MCF 10A (cell line): Measurements from ENCODE around the gene FA2H. TPM values are rescaled to one million over a fixed set of nuclear protein-coding genes. Genes with fewer than 3 reads are reported as not detected.

Experiments used
- BruUV-seq: library from RNA; stranded (reverse); fragments of 400-500 nt; replicated peaks from 2 replicates; lab custom pipeline; 2021; lab: Mats Ljungman, UMichigan
- CTCF ChIA-PET: fragments of 300-600 bp; sonication (Branson Sonifier 250); formaldehyde crosslinking; extraction: SDS; loops from one replicate; lab custom pipeline; 2021; ENCODE audit warnings: antibody characterized with exemption, inconsistent platforms; lab: Yijun Ruan, JAX
- POLR2A ChIA-PET: fragments of 300-600, 350-650 bp; sonication (Branson Sonifier 250); formaldehyde crosslinking; extraction: SDS; loops from one replicate; lab custom pipeline; 2020; ENCODE audit warnings: antibody characterized with exemption, inconsistent platforms; lab: Yijun Ruan, JAX
- DNase-seq: peaks from one replicate; pipeline ENCODE4 v3.0.0-alpha.2; 2018; ENCODE audit not compliant: unreplicated experiment
- H3K27ac Mint-ChIP-seq: one replicate; pipeline ENCODE4 v1.8.0; 2022; ENCODE audit warnings: mild to moderate bottlenecking, low read depth, mixed read lengths; ENCODE audit not compliant: unreplicated experiment
- H3K27me3 Mint-ChIP-seq: one replicate; pipeline ENCODE4 v1.8.0; 2022; ENCODE audit warnings: mixed read lengths; ENCODE audit not compliant: insufficient read depth, unreplicated experiment
- H3K36me3 Mint-ChIP-seq: one replicate; pipeline ENCODE4 v1.8.0; 2022; ENCODE audit warnings: mild to moderate bottlenecking, moderate library complexity, mixed read lengths; ENCODE audit not compliant: insufficient read depth, unreplicated experiment
- H3K4me1 Mint-ChIP-seq: one replicate; pipeline ENCODE4 v1.8.0; 2022; ENCODE audit warnings: mixed read lengths; ENCODE audit not compliant: insufficient read depth, unreplicated experiment
- H3K4me3 Mint-ChIP-seq: one replicate; pipeline ENCODE4 v1.8.0; 2022; ENCODE audit warnings: mild to moderate bottlenecking, moderate library complexity, mixed read lengths; ENCODE audit not compliant: unreplicated experiment
- H3K9me3 Mint-ChIP-seq: one replicate; pipeline ENCODE4 v1.8.0; 2022; ENCODE audit warnings: mixed read lengths; ENCODE audit not compliant: unreplicated experiment
- CTCF ChIP-seq: fragments of 200-600 bp; IDR thresholded peaks from one replicate; pipeline ENCODE4 v1.8.0; 2022; ENCODE audit warnings: antibody characterized with exemption, mild to moderate bottlenecking; ENCODE audit not compliant: unreplicated experiment
- intact Hi-C: fragments of 100-400 bp; cut with micrococcal nuclease; formaldehyde crosslinking; loops from 2 replicates; pipeline ENCODE4 v1.14.1; 2022
- total RNA-seq: library from RNA; stranded (reverse); gene quantifications from 2 replicates; pipeline ENCODE4 v1.2.3, GENCODE V29; 2022

Gene FA2H
- total RNA-seq, 1 experiment from 2014 or later = not detected

- no peak overlapping the region for H3K4me3 Mint-ChIP-seq
- POLR2A ChIA-PET = no interaction called here
- CTCF ChIA-PET = no interaction called here
- no TSS peak for BruUV-seq
- H3K4me1 Mint-ChIP-seq = no peaks in the 10 kb centered on the region
- no peak overlapping the region for H3K27ac Mint-ChIP-seq
- TF ChIP-seq CTCF = no peak
- no peaks in the 10 kb centered on the region for H3K9me3 Mint-ChIP-seq
- no peaks in the 10 kb centered on the region for H3K36me3 Mint-ChIP-seq
- intact Hi-C loops = no loop called here
- H3K27me3 Mint-ChIP-seq = peaks cover 17% of the 10 kb centered on the region
- no peak for DNase-seq
Observed at GRCh38 chr16:74759564-74759963, 15.1 kb downstream of the FA2H start.

- H3K27ac Mint-ChIP-seq = no peak overlapping the region
- BruUV-seq = no TSS peak
- no peaks in the 10 kb centered on the region for H3K4me1 Mint-ChIP-seq
Observed at GRCh38 chr16:74758801-74759200, 15.8 kb downstream of the FA2H start.

GRCh38 chr16:74757349-74757748, 17.3 kb downstream of the FA2H start:
- no peak overlapping the region for H3K27ac Mint-ChIP-seq
- no peak for DNase-seq
- TF ChIP-seq CTCF = no peak
- ChIA-PET POLR2A (no interaction called here), CTCF (no interaction called here)
- no peak overlapping the region for H3K4me3 Mint-ChIP-seq
- H3K27me3 Mint-ChIP-seq = peaks cover 21% of the 10 kb centered on the region
- no peaks in the 10 kb centered on the region for H3K4me1 Mint-ChIP-seq
- intact Hi-C loops = no loop called here
- BruUV-seq = no TSS peak
- H3K36me3 Mint-ChIP-seq = no peaks in the 10 kb centered on the region
- H3K9me3 Mint-ChIP-seq = no peaks in the 10 kb centered on the region

More at GRCh38 chr16:74758801-74759200, 15.8 kb downstream of the FA2H start:
- H3K9me3 Mint-ChIP-seq = no peaks in the 10 kb centered on the region
- intact Hi-C loops = no loop called here
- CTCF ChIA-PET = no interaction called here
- no peaks in the 10 kb centered on the region for H3K36me3 Mint-ChIP-seq
- DNase-seq = no peak
- no peak overlapping the region for H3K4me3 Mint-ChIP-seq
- no peak for TF ChIP-seq CTCF
- POLR2A ChIA-PET = no interaction called here
- peaks cover 21% of the 10 kb centered on the region for H3K27me3 Mint-ChIP-seq

- H3K4me1 Mint-ChIP-seq = no peaks in the 10 kb centered on the region
- no peak overlapping the region for H3K27ac Mint-ChIP-seq
- TF ChIP-seq CTCF = no peak
- no peak overlapping the region for H3K4me3 Mint-ChIP-seq
- POLR2A ChIA-PET = no interaction called here
- intact Hi-C loops = no loop called here
- BruUV-seq = no TSS peak
- no peak for DNase-seq
- no peaks in the 10 kb centered on the region for H3K9me3 Mint-ChIP-seq
- H3K36me3 Mint-ChIP-seq = no peaks in the 10 kb centered on the region
- CTCF ChIA-PET = no interaction called here
- peaks cover 21% of the 10 kb centered on the region for H3K27me3 Mint-ChIP-seq
Observed at GRCh38 chr16:74756203-74756602, 18.4 kb downstream of the FA2H start.
